Astrocyte (in vitro differentiated cells and primary cell): ENCODE results near the gene ABCC1. TPM values are rescaled to one million over a fixed set of nuclear protein-coding genes. Genes with fewer than 3 reads are reported as not detected.

ENCODE experiments used
- DNase-seq: peaks from one replicate; pipeline ENCODE4 v3.0.0-alpha.2; 2010; ENCODE audit warnings: low read depth
- FAIRE-seq: peaks from 2 replicates; lab custom pipeline; 2011; peaks lifted over from hg19 to GRCh38; lab: Jason Lieb, UNC
- H2AFZ ChIP-seq: 2 replicates; pipeline ENCODE4 v1.6.0; 2012; ENCODE audit warnings: low read depth, low read length, inconsistent platforms
- H3K27ac ChIP-seq: 2 replicates; pipeline ENCODE4 v1.5.1; 2011; ENCODE audit warnings: low read depth, low read length, inconsistent platforms
- H3K27me3 ChIP-seq: 2 replicates; pipeline ENCODE4 v1.6.0; 2011; ENCODE audit warnings: low read length, inconsistent platforms; ENCODE audit not compliant: insufficient read depth
- H3K36me3 ChIP-seq: 2 replicates; pipeline ENCODE4 v1.5.1; 2011; ENCODE audit warnings: low read length, inconsistent platforms; ENCODE audit not compliant: insufficient read depth
- H3K4me1 ChIP-seq: 2 replicates; pipeline ENCODE4 v1.5.1; 2011; ENCODE audit warnings: low read length, inconsistent platforms; ENCODE audit not compliant: insufficient read depth
- H3K4me2 ChIP-seq: 2 replicates; pipeline ENCODE4 v1.6.0; 2012; ENCODE audit warnings: low read length, inconsistent platforms
- H3K4me3 ChIP-seq: 2 replicates; pipeline ENCODE4 v1.5.1; 2011; ENCODE audit warnings: low read depth, mild to moderate bottlenecking, low read length, inconsistent platforms; ENCODE audit not compliant: insufficient read depth
- H3K79me2 ChIP-seq: 2 replicates; pipeline ENCODE4 v1.6.0; 2012; ENCODE audit warnings: mild to moderate bottlenecking, low read length, inconsistent platforms; ENCODE audit not compliant: insufficient read depth
- H3K9ac ChIP-seq: 2 replicates; pipeline ENCODE4 v1.6.0; 2012; ENCODE audit warnings: mild to moderate bottlenecking, low read length, inconsistent platforms
- H3K9me3 ChIP-seq: 2 replicates; pipeline ENCODE4 v1.5.1; 2012; ENCODE audit warnings: low read depth, mild to moderate bottlenecking, low read length, inconsistent platforms; ENCODE audit not compliant: insufficient read depth
- H4K20me1 ChIP-seq: 2 replicates; pipeline ENCODE4 v1.6.0; 2012; ENCODE audit warnings: low read length, inconsistent platforms; ENCODE audit not compliant: insufficient read depth
- H3K27ac Mint-ChIP-seq: one replicate; pipeline ENCODE4 v1.8.0; 2021; ENCODE audit warnings: mild to moderate bottlenecking, mixed read lengths; ENCODE audit not compliant: unreplicated experiment
- H3K27me3 Mint-ChIP-seq: one replicate; pipeline ENCODE4 v1.8.0; 2021; ENCODE audit warnings: low read depth, mixed read lengths; ENCODE audit not compliant: unreplicated experiment
- H3K36me3 Mint-ChIP-seq: one replicate; pipeline ENCODE4 v1.8.0; 2021; ENCODE audit warnings: low read depth, mixed read lengths; ENCODE audit not compliant: unreplicated experiment
- H3K4me1 Mint-ChIP-seq: one replicate; pipeline ENCODE4 v1.8.0; 2021; ENCODE audit warnings: low read depth, mixed read lengths; ENCODE audit not compliant: unreplicated experiment
- H3K4me3 Mint-ChIP-seq: one replicate; pipeline ENCODE4 v1.8.0; 2021; ENCODE audit warnings: mild to moderate bottlenecking, moderate library complexity, mixed read lengths; ENCODE audit not compliant: unreplicated experiment
- H3K9me3 Mint-ChIP-seq: one replicate; pipeline ENCODE4 v1.8.0; 2021; ENCODE audit warnings: mild to moderate bottlenecking, mixed read lengths; ENCODE audit not compliant: unreplicated experiment
- CTCF ChIP-seq: IDR thresholded peaks from 2 replicates; pipeline ENCODE4 v1.5.1; 2011; ENCODE audit warnings: low read depth, mild to moderate bottlenecking, inconsistent platforms, low read length, moderate library complexity; ENCODE audit not compliant: insufficient read depth
- EZH2 ChIP-seq: IDR thresholded peaks from 2 replicates; pipeline ENCODE4 v1.6.1; 2012; ENCODE audit warnings: mild to moderate bottlenecking, low read length, inconsistent platforms; ENCODE audit not compliant: insufficient read depth
- total RNA-seq: library from RNA; stranded (reverse); gene quantifications from 2 replicates; pipeline ENCODE4 v1.2.1, GENCODE V29; 2021

Gene ABCC1
- total RNA-seq, 1 donor from 2014 or later = 42.1 TPM

DNA sequence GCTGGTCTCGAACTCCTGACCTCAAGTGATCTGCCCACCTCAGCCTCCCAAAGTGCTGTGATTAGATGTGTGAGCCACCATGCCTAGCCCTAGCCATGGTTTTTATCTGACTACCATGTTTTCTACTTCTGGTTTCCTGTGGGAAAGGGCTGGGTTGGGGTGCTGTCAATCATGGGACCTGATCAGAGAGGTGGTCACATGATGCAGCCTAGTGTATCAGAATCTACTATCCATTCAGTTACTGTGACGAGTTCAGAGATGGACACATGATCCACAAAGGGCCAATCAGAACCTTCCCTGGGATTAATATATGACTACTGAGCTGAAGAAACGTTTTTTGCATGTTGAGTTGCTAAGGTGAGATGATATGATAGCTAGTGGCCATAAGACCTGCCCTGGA, 214.8 kb downstream of the ABCC1 start:
- peaks cover 15% of the 10 kb centered on the region for H3K9me3 Mint-ChIP-seq
- no peaks in the 10 kb centered on the region for H3K36me3 ChIP-seq

DNA sequence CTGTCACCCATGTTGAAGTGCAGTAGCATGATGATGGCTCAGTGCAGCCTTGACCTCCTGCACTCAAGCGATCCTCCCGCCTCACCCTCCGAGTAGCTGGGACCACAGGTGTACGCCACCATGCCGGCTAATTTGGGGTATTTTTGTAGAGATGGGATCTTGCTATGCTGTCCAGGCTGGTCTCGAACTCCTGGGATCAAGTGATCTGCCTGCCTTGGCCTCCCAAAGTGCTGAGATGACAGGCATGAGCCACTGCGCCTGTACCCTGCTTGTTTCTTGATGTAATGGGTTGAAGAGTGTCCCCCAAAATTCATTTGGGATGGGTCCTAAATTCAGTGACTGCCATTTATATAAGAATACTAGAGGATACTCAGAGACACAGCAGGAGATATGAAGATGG, 216.7 kb downstream of the ABCC1 start:
- Histone ChIP-seq H4K20me1 (no peaks in the 10 kb centered on the region), H3K9me3 (no peaks in the 10 kb centered on the region), H3K9ac (no peak overlapping the region), H3K27me3 (no peaks in the 10 kb centered on the region), H3K4me2 (no peak overlapping the region), H3K36me3 (no peaks in the 10 kb centered on the region), H3K4me1 (no peaks in the 10 kb centered on the region), H3K79me2 (no peaks in the 10 kb centered on the region), H3K4me3 (no peak overlapping the region), H2AFZ (no peak overlapping the region), H3K27ac (no peak overlapping the region)
- no peak overlapping the region for H3K4me3 Mint-ChIP-seq
- peaks cover 6% of the 10 kb centered on the region for H3K9me3 Mint-ChIP-seq
- DNase-seq (no peak), FAIRE-seq (no peak)
- peaks cover 5% of the 10 kb centered on the region for H3K27me3 Mint-ChIP-seq
- no peak for TF ChIP-seq EZH2
- peaks cover 10% of the 10 kb centered on the region for H3K36me3 Mint-ChIP-seq
- H3K4me1 Mint-ChIP-seq = no peaks in the 10 kb centered on the region
- H3K27ac Mint-ChIP-seq = no peak overlapping the region

More for the DNA sequence above, 214.8 kb downstream of the ABCC1 start:
- H3K4me1 ChIP-seq = no peaks in the 10 kb centered on the region
- H3K4me3 ChIP-seq = no peak overlapping the region
- Mint-ChIP-seq H3K27ac (no peak overlapping the region), H3K36me3 (peaks cover 15% of the 10 kb centered on the region), H3K4me3 (no peak overlapping the region), H3K4me1 (no peaks in the 10 kb centered on the region), H3K27me3 (peaks cover 5% of the 10 kb centered on the region)
- no peaks in the 10 kb centered on the region for H4K20me1 ChIP-seq
- DNase-seq = no peak
- FAIRE-seq = no peak
- H3K4me2 ChIP-seq = no peak overlapping the region
- peaks cover 5% of the 10 kb centered on the region for H3K9me3 ChIP-seq
- H3K9ac ChIP-seq = no peak overlapping the region
- H3K79me2 ChIP-seq = no peaks in the 10 kb centered on the region
- no peak overlapping the region for H3K27ac ChIP-seq
- no peaks in the 10 kb centered on the region for H3K27me3 ChIP-seq
- H2AFZ ChIP-seq = no peak overlapping the region
- TF ChIP-seq CTCF = no peak
- no peak for TF ChIP-seq EZH2

DNA sequence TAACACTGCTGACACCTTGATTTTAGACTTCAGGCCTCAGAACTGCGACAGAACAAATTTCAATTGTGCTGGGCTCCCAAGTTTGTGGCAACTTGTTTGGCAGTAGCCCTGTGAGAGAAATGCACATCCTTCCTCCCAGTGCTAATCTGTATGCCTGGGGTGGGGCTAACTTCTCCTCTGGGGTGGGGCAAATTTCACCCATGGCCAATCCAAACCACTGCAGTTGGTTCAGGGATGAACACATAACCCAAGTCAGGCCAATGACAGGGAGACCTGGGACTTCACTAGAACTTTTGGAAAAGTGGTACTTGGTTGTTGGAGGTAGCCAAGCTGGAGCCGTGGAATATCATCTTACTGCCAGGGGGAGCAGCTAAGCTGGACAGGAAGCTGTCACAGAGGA, 217.5 kb downstream of the ABCC1 start:
- no peak overlapping the region for H3K27ac Mint-ChIP-seq
- no peaks in the 10 kb centered on the region for H4K20me1 ChIP-seq
- H3K36me3 ChIP-seq = no peaks in the 10 kb centered on the region

More for the DNA sequence above, 217.5 kb downstream of the ABCC1 start:
- H3K4me3 ChIP-seq = no peak overlapping the region
- peaks cover 3% of the 10 kb centered on the region for H3K27me3 Mint-ChIP-seq
- no peaks in the 10 kb centered on the region for H3K27me3 ChIP-seq
- DNase-seq = no peak
- no peak for FAIRE-seq
- H3K79me2 ChIP-seq = no peaks in the 10 kb centered on the region
- TF ChIP-seq CTCF (no peak), EZH2 (no peak)
- H3K9me3 Mint-ChIP-seq = peaks cover 5% of the 10 kb centered on the region
- H3K36me3 Mint-ChIP-seq = peaks cover 8% of the 10 kb centered on the region
- H2AFZ ChIP-seq = no peak overlapping the region
- H3K4me2 ChIP-seq = no peak overlapping the region
- H3K9me3 ChIP-seq = no peaks in the 10 kb centered on the region
- no peaks in the 10 kb centered on the region for H3K4me1 ChIP-seq
- no peak overlapping the region for H3K9ac ChIP-seq
- H3K4me3 Mint-ChIP-seq = no peak overlapping the region
- no peak overlapping the region for H3K27ac ChIP-seq
- H3K4me1 Mint-ChIP-seq = no peaks in the 10 kb centered on the region
